ENCODE results near the gene ADO.

ADO gene

GRCh38 chr10:62790019-62790555 is 14.4 kb upstream of the ADO start:
- peaks cover 0 to 6% (median 0%) of the 10 kb centered on the region in 3 donors for H3K9me3 ChIP-seq
- no peaks in the 10 kb centered on the region for H3K27me3 ChIP-seq
- H3K27ac ChIP-seq, result no peak overlapping the region
- TF ChIP-seq CTCF (IDR thresholded peaks at IDR 0.05), result no peak
- no peak for DNase-seq
- H3K36me3 ChIP-seq, result no peaks in the 10 kb centered on the region
- H3K4me3 ChIP-seq, result no peak overlapping the region
- intact Hi-C loops (cut with DNase I; ENCODE audit: low total_unique reads), result no loop called here
- peaks cover 0 to 21% (median 6%) of the 10 kb centered on the region in 4 donors for H3K4me1 ChIP-seq

GRCh38 chr10:62790571-62790970 is 13.9 kb upstream of the ADO start:
- H3K9me3 ChIP-seq, result peaks cover 0 to 1% (median 0%) of the 10 kb centered on the region in 3 donors
- H3K4me3 ChIP-seq, result no peak overlapping the region
- TF ChIP-seq CTCF (IDR thresholded peaks at IDR 0.05), result no peak
- H3K27me3 ChIP-seq, result no peaks in the 10 kb centered on the region
- no peak for DNase-seq
- intact Hi-C loops (cut with DNase I; ENCODE audit: low total_unique reads), result no loop called here
- no peaks in the 10 kb centered on the region for H3K36me3 ChIP-seq
- H3K4me1 ChIP-seq, result peaks cover 0 to 22% (median 6%) of the 10 kb centered on the region in 4 donors
- H3K27ac ChIP-seq, result no peak overlapping the region

- H3K36me3 ChIP-seq, result no peaks in the 10 kb centered on the region
- DNase-seq, result no peak
Observed at GRCh38 chr10:62792261-62792660, 12.3 kb upstream of the ADO start.

GRCh38 chr10:62794306-62794705 is 10.2 kb upstream of the ADO start:
- intact Hi-C loops (cut with DNase I; ENCODE audit: low total_unique reads), result no loop called here
- Histone ChIP-seq H3K4me1 (peaks cover 0 to 15% (median 4%) of the 10 kb centered on the region in 4 donors), H3K36me3 (no peaks in the 10 kb centered on the region), H3K9me3 (no peaks in the 10 kb centered on the region), H3K27ac (no peak overlapping the region), H3K27me3 (no peaks in the 10 kb centered on the region), H3K4me3 (no peak overlapping the region)
- DNase-seq, result no peak
- no peak for TF ChIP-seq CTCF (IDR thresholded peaks at IDR 0.05)

More at GRCh38 chr10:62792261-62792660, 12.3 kb upstream of the ADO start:
- Histone ChIP-seq H3K27me3 (no peaks in the 10 kb centered on the region), H3K4me3 (no peak overlapping the region), H3K9me3 (no peaks in the 10 kb centered on the region), H3K27ac (no peak overlapping the region), H3K4me1 (peaks cover 0 to 22% (median 6%) of the 10 kb centered on the region in 4 donors)
- intact Hi-C loops (cut with DNase I; ENCODE audit: low total_unique reads), result no loop called here
- TF ChIP-seq CTCF (IDR thresholded peaks at IDR 0.05), result no peak

GRCh38 chr10:62795100-62795499 is 9.4 kb upstream of the ADO start:
- no peak for DNase-seq
- H3K36me3 ChIP-seq, result no peaks in the 10 kb centered on the region
- peaks cover 0 to 12% (median 3%) of the 10 kb centered on the region in 4 donors for H3K4me1 ChIP-seq
- no peaks in the 10 kb centered on the region for H3K27me3 ChIP-seq
- TF ChIP-seq CTCF (IDR thresholded peaks at IDR 0.05), result no peak
- H3K27ac ChIP-seq, result no peak overlapping the region
- intact Hi-C loops (cut with DNase I; ENCODE audit: low total_unique reads), result no loop called here
- H3K4me3 ChIP-seq, result no peak overlapping the region
- H3K9me3 ChIP-seq, result no peaks in the 10 kb centered on the region

GRCh38 chr10:62795762-62796161 is 8.8 kb upstream of the ADO start:
- no peaks in the 10 kb centered on the region for H3K27me3 ChIP-seq
- no peak for TF ChIP-seq CTCF (IDR thresholded peaks at IDR 0.05)
- no peak overlapping the region for H3K4me3 ChIP-seq
- H3K36me3 ChIP-seq, result no peaks in the 10 kb centered on the region
- no peak overlapping the region for H3K27ac ChIP-seq
- peaks cover 0 to 12% (median 3%) of the 10 kb centered on the region in 4 donors for H3K4me1 ChIP-seq
- H3K9me3 ChIP-seq, result no peaks in the 10 kb centered on the region
- intact Hi-C loops (cut with DNase I; ENCODE audit: low total_unique reads), result no loop called here
- no peak for DNase-seq
